Testis (tissue), 2 donors: ENCODE data around the gene MAGI1.

ENCODE experiments used
- POLR2A ChIP-seq: fragments of 450-650 bp; IDR thresholded peaks from one replicate; pipeline ENCODE4 v1.6.1; 2017; ENCODE audit warnings: antibody characterized with exemption, mild to moderate bottlenecking, moderate library complexity
- TF ChIP-seq, protein P1 (sequence below), 3 experiments: fragments of 450-650 bp in 2 of 3; fragments of 200-600 bp in 1 of 3; sonication (generic) in 1 of 3; IDR thresholded peaks; one replicate each; pipeline ENCODE4 v1.5.1; 2016 to 2019; ENCODE audit warnings: antibody characterized with exemption in 3 of 3, mild to moderate bottlenecking in 2 of 3, moderate library complexity in 1 of 3

- TF ChIP-seq POLR2A, result no peak
- TF ChIP-seq, protein P1, sequence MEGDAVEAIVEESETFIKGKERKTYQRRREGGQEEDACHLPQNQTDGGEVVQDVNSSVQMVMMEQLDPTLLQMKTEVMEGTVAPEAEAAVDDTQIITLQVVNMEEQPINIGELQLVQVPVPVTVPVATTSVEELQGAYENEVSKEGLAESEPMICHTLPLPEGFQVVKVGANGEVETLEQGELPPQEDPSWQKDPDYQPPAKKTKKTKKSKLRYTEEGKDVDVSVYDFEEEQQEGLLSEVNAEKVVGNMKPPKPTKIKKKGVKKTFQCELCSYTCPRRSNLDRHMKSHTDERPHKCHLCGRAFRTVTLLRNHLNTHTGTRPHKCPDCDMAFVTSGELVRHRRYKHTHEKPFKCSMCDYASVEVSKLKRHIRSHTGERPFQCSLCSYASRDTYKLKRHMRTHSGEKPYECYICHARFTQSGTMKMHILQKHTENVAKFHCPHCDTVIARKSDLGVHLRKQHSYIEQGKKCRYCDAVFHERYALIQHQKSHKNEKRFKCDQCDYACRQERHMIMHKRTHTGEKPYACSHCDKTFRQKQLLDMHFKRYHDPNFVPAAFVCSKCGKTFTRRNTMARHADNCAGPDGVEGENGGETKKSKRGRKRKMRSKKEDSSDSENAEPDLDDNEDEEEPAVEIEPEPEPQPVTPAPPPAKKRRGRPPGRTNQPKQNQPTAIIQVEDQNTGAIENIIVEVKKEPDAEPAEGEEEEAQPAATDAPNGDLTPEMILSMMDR (IDR thresholded peaks at IDR 0.05), result no peak
Observed at GRCh38 chr3:65993134-65993900, 45.4 kb downstream of the MAGI1 start.
